Esophagus (tissue), 2 donors: Measurements from ENCODE around the gene NR0B2. TPM values are rescaled to one million over a fixed set of nuclear protein-coding genes. Genes with fewer than 3 reads are reported as not detected.

Source experiments
- H3K27ac ChIP-seq, 2 donors: one replicate each; pipeline ENCODE4 v1.5.1; 2013; ENCODE audit warnings: low read depth in 2 of 2, mild to moderate bottlenecking in 2 of 2, inconsistent platforms in 1 of 2, low read length in 1 of 2, moderate library complexity in 1 of 2
- H3K27me3 ChIP-seq, 2 donors: one replicate each; pipeline ENCODE4 v1.6.1; 2013; ENCODE audit warnings: low read length in 2 of 2, control low read depth in 1 of 2, mild to moderate bottlenecking in 1 of 2; ENCODE audit not compliant: insufficient read depth in 2 of 2, control insufficient read depth in 1 of 2
- H3K36me3 ChIP-seq, 2 donors: one replicate each; pipeline ENCODE4 v1.6.1; 2013; ENCODE audit warnings: low read length in 1 of 2; ENCODE audit not compliant: control insufficient read depth in 2 of 2, insufficient read depth in 2 of 2
- H3K4me1 ChIP-seq, 2 donors: one replicate each; pipeline ENCODE4 v1.6.1; 2013; ENCODE audit warnings: low read length in 1 of 2; ENCODE audit not compliant: control insufficient read depth in 2 of 2, insufficient read depth in 2 of 2
- H3K4me3 ChIP-seq, 2 donors: one replicate each; pipeline ENCODE4 v1.5.1; 2013; ENCODE audit warnings: low read length in 2 of 2, mild to moderate bottlenecking in 2 of 2, low read depth in 1 of 2, moderate library complexity in 1 of 2
- H3K9me3 ChIP-seq, 2 donors: one replicate each; pipeline ENCODE4 v1.6.1; 2013; ENCODE audit warnings: mild to moderate bottlenecking in 2 of 2, low read depth in 1 of 2, low read length in 1 of 2, moderate library complexity in 1 of 2; ENCODE audit not compliant: control insufficient read depth in 2 of 2, insufficient read depth in 1 of 2
- WGBS, 2 donors: extraction: QIAGEN DNeasy Blood & Tissue Kit; methylation state at CpG; one replicate each; pipeline ENCODE4 v1.1.7; 2013; 5-methylcytosine and 5-hydroxymethylcytosine counted together
- polyA plus RNA-seq, 2 donors: library from polyadenylated mRNA; stranded (reverse); fragments of 200-250 nt; gene quantifications; one replicate each; pipeline ENCODE4 v1.2.3, GENCODE V29; 2013
- donor health status: healthy with polysubstance abuse.
- donor health status: Bipolar disorder and iron deficiency.

Gene NR0B2
- polyA plus RNA-seq, 2 donors: not detected

DNA sequence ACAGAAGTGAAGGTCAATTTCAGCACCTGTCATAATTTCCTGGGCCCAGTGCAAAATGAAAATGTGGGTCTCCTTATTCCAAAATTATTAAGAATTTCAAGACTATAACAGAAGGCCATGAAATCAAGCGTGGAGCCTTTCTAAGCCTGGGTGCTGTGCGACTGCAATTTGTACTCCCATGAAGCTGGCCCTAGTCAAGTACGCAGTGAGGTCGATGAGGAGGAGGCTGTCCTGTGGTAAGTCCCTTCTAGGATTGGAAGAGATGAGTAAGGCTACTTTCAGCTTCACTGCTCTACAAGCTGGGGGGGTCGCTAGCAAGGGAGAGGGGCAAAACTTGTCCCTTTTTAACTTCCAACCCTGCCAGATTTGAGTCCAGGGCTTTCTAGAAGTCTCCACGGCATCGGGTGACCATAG is 7.4 kb upstream of the NR0B2 start:
- Histone ChIP-seq H3K27me3 (no peaks in the 10 kb centered on the region), H3K4me1 (peaks cover 2 to 7% of the 10 kb centered on the region in 2 donors)
- WGBS, 2 donors: 12 to 13% methylated on average over 7 of the region's 7 CpGs

GRCh38 chr1:26915204-26915842 is 1.5 kb upstream of the NR0B2 start:
- Histone ChIP-seq H3K36me3 (no peaks in the 10 kb centered on the region), H3K27ac (no peak overlapping the region), H3K27me3 (no peaks in the 10 kb centered on the region), H3K4me1 (no peaks in the 10 kb centered on the region), H3K9me3 (no peaks in the 10 kb centered on the region), H3K4me3 (no peak overlapping the region)
- 51 to 66% methylated on average over 5 of the region's 5 CpGs for WGBS, 2 donors

More for the DNA sequence above, 7.4 kb upstream of the NR0B2 start:
- peak overlapping the region; percentile 10 to 77 for H3K27ac ChIP-seq
- peaks cover 0 to 1% of the 10 kb centered on the region in 2 donors for H3K36me3 ChIP-seq
- peak overlapping the region; percentile 28 to 85 for H3K4me3 ChIP-seq
- H3K9me3 ChIP-seq: no peaks in the 10 kb centered on the region

- Histone ChIP-seq H3K36me3 (no peaks in the 10 kb centered on the region), H3K9me3 (no peaks in the 10 kb centered on the region), H3K4me3 (no peak overlapping the region), H3K27me3 (no peaks in the 10 kb centered on the region), H3K27ac (no peak overlapping the region), H3K4me1 (no peaks in the 10 kb centered on the region)
- 63 to 82% methylated on average over 5 of the region's 5 CpGs for WGBS, 2 donors
These were observed 404 bp downstream of the NR0B2 start for GRCh38 chr1:26913389-26913753.

GRCh38 chr1:26912147-26912490 is 1.7 kb downstream of the NR0B2 start:
- Histone ChIP-seq H3K4me1 (no peaks in the 10 kb centered on the region), H3K27me3 (no peaks in the 10 kb centered on the region), H3K27ac (no peak overlapping the region), H3K36me3 (no peaks in the 10 kb centered on the region), H3K9me3 (no peaks in the 10 kb centered on the region), H3K4me3 (no peak overlapping the region)
- 43 to 51% methylated on average over 2 of the region's 2 CpGs for WGBS, 2 donors

DNA sequence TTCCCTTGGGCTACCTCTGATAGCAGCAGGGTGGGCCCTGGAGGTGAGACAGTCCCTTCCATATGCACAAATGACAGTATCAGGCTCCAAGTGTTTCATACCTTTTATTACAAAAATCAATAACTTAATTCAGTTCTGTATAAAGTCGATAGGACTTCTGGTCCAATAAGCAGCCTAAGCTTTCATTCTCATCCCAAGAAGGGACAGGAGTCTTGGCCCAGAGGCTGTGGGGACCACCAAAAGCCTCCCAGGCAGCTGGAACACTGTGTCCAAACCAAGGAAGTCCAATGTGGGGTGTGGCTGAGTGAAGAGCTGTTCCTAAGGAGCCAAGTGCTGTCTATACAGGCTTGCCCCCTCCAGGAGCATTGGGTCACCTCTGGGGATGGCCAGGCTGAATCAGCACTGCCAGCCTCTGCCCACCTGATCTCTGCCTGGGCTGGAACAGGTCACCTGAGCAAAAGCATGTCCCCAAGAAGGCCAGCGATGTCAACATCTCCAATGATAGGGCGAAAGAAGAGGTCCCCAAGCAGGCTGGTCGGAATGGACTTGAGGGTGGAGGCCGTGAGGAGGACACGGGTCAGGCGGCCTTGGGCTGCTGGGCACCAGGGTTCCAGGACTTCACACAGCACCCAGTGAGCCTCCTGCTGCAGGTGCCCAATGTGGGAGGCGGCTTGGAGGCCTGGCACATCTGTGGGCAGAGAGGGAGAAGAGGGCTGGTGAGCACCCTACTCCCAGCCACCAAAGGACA is 2.2 kb downstream of the NR0B2 start:
- H3K4me1 ChIP-seq: no peaks in the 10 kb centered on the region
- H3K9me3 ChIP-seq: no peaks in the 10 kb centered on the region
- no peak overlapping the region for H3K27ac ChIP-seq
- no peaks in the 10 kb centered on the region for H3K27me3 ChIP-seq
- no peaks in the 10 kb centered on the region for H3K36me3 ChIP-seq
- WGBS, 2 donors: 82 to 90% methylated on average over 8 of the region's 8 CpGs
- H3K4me3 ChIP-seq: no peak overlapping the region

DNA sequence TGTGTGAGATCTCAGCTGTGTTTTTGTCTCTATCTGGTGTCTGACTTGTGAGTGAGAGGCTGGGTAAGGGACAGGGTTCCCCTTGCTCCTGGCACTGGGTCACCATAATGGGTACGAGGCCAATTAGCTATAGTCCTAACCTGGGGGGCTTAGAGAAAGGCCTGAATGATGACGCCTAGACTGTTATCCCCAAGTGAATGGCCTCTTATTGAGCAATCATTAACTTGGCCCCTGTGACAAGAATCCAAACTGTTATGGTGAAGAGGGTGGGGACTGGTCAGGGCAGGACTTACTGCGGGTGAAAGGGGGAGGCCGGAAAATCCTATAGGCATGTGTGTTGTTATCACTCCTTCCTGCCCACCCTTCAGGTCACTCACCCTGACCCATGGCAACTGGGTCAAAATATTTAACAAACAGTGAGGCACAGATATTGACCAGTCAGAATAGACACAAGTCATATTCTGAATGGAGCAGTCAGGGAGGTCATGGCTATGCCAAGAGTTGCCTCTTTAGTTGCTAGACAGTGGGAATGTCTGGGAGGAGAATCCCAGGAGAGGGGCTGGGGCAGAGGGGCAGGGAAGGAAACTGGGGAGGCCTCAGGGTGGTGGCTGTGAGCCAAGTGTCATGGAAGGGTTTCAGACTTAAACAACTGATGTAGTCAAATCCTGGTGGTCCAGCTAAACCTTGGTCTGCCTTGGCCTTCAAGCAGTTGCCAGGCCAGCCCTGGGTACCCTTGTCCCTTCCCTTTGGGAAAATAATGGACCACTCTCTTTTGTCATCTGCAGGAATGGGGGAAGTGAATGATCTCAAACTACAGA is 3.2 kb downstream of the NR0B2 start:
- 66 to 80% methylated on average over 4 of the region's 4 CpGs for WGBS, 2 donors
- Histone ChIP-seq H3K4me1 (no peaks in the 10 kb centered on the region), H3K4me3 (no peak overlapping the region), H3K27ac (no peak overlapping the region), H3K9me3 (no peaks in the 10 kb centered on the region), H3K36me3 (no peaks in the 10 kb centered on the region), H3K27me3 (no peaks in the 10 kb centered on the region)

DNA sequence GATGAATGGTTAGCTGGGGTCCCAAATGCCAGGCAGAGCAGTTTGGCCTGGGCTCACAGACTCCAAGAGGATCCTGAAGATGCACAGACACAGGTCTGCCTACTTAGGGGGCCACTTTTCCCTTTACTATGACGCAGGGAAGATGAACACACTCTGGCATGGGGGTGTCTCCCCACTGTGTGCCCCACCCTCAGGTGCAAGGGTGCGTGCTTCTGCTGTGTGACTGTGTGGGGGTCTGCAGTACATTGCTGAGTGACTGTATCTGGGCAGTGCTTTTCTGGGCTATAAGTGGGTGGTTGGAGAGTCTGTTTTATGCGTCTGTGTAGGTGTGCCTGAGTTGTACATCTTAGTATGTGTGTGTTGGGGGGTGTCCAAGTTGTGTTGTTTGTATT is 3.8 kb downstream of the NR0B2 start:
- Histone ChIP-seq H3K27me3 (no peaks in the 10 kb centered on the region), H3K27ac (no peak overlapping the region), H3K9me3 (no peaks in the 10 kb centered on the region), H3K36me3 (no peaks in the 10 kb centered on the region), H3K4me1 (no peaks in the 10 kb centered on the region), H3K4me3 (no peak overlapping the region)
- WGBS, 2 donors: 59 to 90% methylated on average over 3 of the region's 3 CpGs

DNA sequence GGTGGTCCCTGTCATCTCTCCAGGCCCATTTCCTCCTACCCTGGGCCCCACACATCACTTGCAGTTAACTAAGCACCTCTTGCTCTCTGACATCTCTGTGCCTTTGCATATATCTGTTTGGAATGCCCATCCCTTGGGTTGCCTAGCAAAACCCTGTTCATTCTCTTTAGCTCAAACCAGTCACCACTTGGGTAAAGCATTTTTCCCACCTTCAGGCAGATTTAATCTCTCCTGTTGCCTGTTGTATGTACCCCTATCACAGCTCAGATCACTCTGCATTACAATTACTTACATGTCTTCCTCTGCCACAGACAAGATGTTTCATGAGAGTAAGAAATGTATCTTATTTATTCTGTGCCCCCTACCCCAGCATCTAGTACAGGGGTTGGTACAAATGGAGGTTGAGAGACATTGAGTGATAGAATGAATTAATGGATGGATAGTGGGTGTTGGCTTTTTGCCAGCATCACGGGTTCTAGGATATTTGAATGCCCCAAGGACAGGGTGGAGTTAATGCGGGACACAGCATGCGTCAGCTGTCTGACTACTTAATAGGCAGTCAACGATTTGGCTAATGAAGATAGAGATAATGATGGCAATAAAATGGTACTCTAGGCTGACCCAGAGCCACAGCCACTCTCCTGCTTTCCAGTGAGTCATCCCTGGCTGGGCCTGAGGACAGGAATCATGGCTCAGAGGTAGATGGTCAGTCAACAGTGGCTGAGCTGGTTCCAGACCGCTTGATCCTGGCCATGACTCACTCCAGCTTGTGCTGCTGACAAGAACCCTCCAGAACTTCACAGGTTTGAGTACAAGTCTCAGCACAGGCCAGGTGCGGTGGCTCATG is 6.5 kb downstream of the NR0B2 start:
- H3K4me3 ChIP-seq: no peak overlapping the region
- 41 to 42% methylated on average over 6 of the region's 6 CpGs for WGBS, 2 donors
- H3K9me3 ChIP-seq: no peaks in the 10 kb centered on the region
- H3K4me1 ChIP-seq: no peaks in the 10 kb centered on the region
- no peaks in the 10 kb centered on the region for H3K36me3 ChIP-seq
- H3K27ac ChIP-seq: no peak overlapping the region
- no peaks in the 10 kb centered on the region for H3K27me3 ChIP-seq
